IMR-90 (cell line): ENCODE measurements around the gene TVP23C.

ENCODE experiments used
- CEBPB ChIP-seq: IDR thresholded peaks from 2 replicates; pipeline ENCODE4 v1.6.1; 2012; ENCODE audit warnings: low read depth, low read length, improper control_type of control experiment
- CTCF ChIP-seq: conservative IDR thresholded peaks from 2 replicates; pipeline ENCODE4 v1.5.1; 2012; ENCODE audit warnings: mild to moderate bottlenecking, low read depth, low read length, improper control_type of control experiment
- MXI1 ChIP-seq: IDR thresholded peaks from 2 replicates; pipeline ENCODE4 v1.6.1; 2012; ENCODE audit warnings: low read depth, mild to moderate bottlenecking, low read length, moderate library complexity, borderline replicate concordance
- NFE2L2 ChIP-seq: fragments of 150-350 bp; IDR thresholded peaks from 2 replicates; pipeline ENCODE4 v1.6.1; 2016; ENCODE audit warnings: low read depth, mild to moderate bottlenecking, low read length
- SMC3 ChIP-seq: fragments of 150-350 bp; IDR thresholded peaks from 2 replicates; pipeline ENCODE4 v1.6.1; 2016; ENCODE audit warnings: low read depth, mild to moderate bottlenecking, antibody characterized with exemption, low read length, moderate library complexity
- USF2 ChIP-seq: fragments of 150-350 bp; IDR thresholded peaks from 2 replicates; pipeline ENCODE4 v1.6.1; 2017; ENCODE audit warnings: mild to moderate bottlenecking, antibody characterized with exemption, low read length, low read depth

DNA sequence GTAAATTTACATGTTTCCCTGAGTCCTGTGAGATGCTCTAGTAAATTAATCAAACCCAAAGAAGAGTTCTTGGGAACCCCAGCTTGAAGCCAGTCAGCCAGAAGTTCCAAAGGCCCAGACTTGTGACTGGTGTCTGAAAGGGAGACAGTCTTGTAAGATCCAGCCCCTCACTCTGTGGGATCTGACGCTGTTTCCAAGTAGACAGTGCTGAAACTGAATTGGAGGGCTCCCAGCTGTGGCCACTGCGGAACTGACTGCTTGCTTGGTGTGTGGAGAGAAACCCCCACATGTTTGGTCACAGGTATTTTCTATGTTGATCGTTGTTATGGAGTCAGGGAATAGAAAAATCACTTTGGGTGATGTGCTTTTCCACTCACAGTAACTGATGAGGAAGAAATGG, 90.4 kb downstream of the TVP23C start:
- no peak for TF ChIP-seq MXI1
- TF ChIP-seq CTCF = no peak
- TF ChIP-seq USF2 = no peak
- TF ChIP-seq SMC3 = no peak
- no peak for TF ChIP-seq CEBPB
- no peak for TF ChIP-seq NFE2L2
